Thymus (tissue), 14 donors: Measurements from ENCODE around the gene IFNA5. TPM values are rescaled to one million over a fixed set of nuclear protein-coding genes. Genes with fewer than 3 reads are reported as not detected.

Experiments
- DNase-seq, 9 donors: peaks; one replicate each; pipeline ENCODE4 v3.0.0-alpha.2; 2013; ENCODE audit warnings: low spot score in 9 of 9, low read depth in 6 of 9, missing footprints in 1 of 9
- H3K27ac ChIP-seq, 2 donors: one replicate each; pipeline ENCODE4 v1.5.1; 2013; ENCODE audit warnings: control low read depth in 1 of 2, low read depth in 1 of 2, low read length in 1 of 2, mild to moderate bottlenecking in 1 of 2, moderate library complexity in 1 of 2
- H3K27me3 ChIP-seq, 2 donors: one replicate each; pipeline ENCODE4 v1.5.1; 2013; ENCODE audit warnings: low read length in 1 of 2; ENCODE audit not compliant: control insufficient read depth in 2 of 2, insufficient read depth in 1 of 2
- H3K36me3 ChIP-seq, 2 donors: one replicate each; pipeline ENCODE4 v1.5.1; 2013; ENCODE audit warnings: low read length in 1 of 2, mild to moderate bottlenecking in 1 of 2, moderate library complexity in 1 of 2; ENCODE audit not compliant: control insufficient read depth in 2 of 2, insufficient read depth in 2 of 2
- H3K4me1 ChIP-seq, 2 donors: one replicate each; pipeline ENCODE4 v1.5.1; 2013; ENCODE audit warnings: low read length in 2 of 2; ENCODE audit not compliant: control insufficient read depth in 2 of 2, insufficient read depth in 2 of 2
- H3K4me3 ChIP-seq, 2 donors: one replicate each; pipeline ENCODE4 v1.5.1; 2013; ENCODE audit warnings: low read length in 2 of 2, control low read depth in 1 of 2, mild to moderate bottlenecking in 1 of 2
- H3K9me3 ChIP-seq, 2 donors: one replicate each; pipeline ENCODE4 v1.5.1; 2013; ENCODE audit warnings: low read length in 1 of 2, mild to moderate bottlenecking in 1 of 2; ENCODE audit not compliant: control insufficient read depth in 2 of 2, insufficient read depth in 1 of 2
- WGBS: extraction: QIAGEN DNeasy Blood & Tissue Kit; methylation state at CpG from one replicate; pipeline ENCODE4 v1.1.7; 2013; 5-methylcytosine and 5-hydroxymethylcytosine counted together
- long read RNA-seq, 10 donors: transcript quantifications; one replicate each; lab custom pipeline, GENCODE V29; 2026
- polyA plus RNA-seq: library from polyadenylated mRNA; stranded (reverse); fragments of 200-250 nt; gene quantifications from one replicate; pipeline ENCODE4 v1.2.3, GENCODE V29; 2013
- total RNA-seq: library from RNA; stranded (reverse); fragments of 120-200 nt; gene quantifications from one replicate; pipeline ENCODE4 v1.2.4, GENCODE V29; 2013
- donor health status: healthy.

Gene IFNA5
- total RNA-seq = not detected
- not detected for polyA plus RNA-seq
- long read RNA-seq, donor 1 = 0 reads
- long read RNA-seq, donor 2 = 0 reads
- long read RNA-seq, donor 3 = 0 reads
- long read RNA-seq, donor 4 = 0 reads
- long read RNA-seq, donor 5 = 0 reads
- long read RNA-seq, donor 6 = 0 reads
- long read RNA-seq, donor 7 = 0 reads
- long read RNA-seq, donor 8 = 0 reads
- long read RNA-seq, donor 9 = 0 reads
- long read RNA-seq, donor 10 = 0 reads

- no peaks in the 10 kb centered on the region for H3K9me3 ChIP-seq
- WGBS = 95% methylated on average over 2 of the region's 2 CpGs
- no peaks in the 10 kb centered on the region for H3K27me3 ChIP-seq
- no peak within 1 kb of the TSS for H3K27ac ChIP-seq
- no peak for DNase-seq
- no peaks in the 10 kb centered on the region for H3K4me1 ChIP-seq
- no peak within 1 kb of the TSS for H3K4me3 ChIP-seq
- no peaks in the 10 kb centered on the region for H3K36me3 ChIP-seq
Measured at GRCh38 chr9:21305213-21305612, at the start of gene IFNA5. TSS of gene IFNA5 (minus strand) at chr9:21305313. CDS start at chr9:21305256, 57 bp downstream.

- H3K27ac ChIP-seq = no peak within 1 kb of the TSS
- no peak for DNase-seq
- 97% methylated on average over 1 of the region's 1 CpG for WGBS
- no peaks in the 10 kb centered on the region for H3K4me1 ChIP-seq
- H3K36me3 ChIP-seq = no peaks in the 10 kb centered on the region
- no peak within 1 kb of the TSS for H3K4me3 ChIP-seq
- no peaks in the 10 kb centered on the region for H3K9me3 ChIP-seq
- H3K27me3 ChIP-seq = no peaks in the 10 kb centered on the region
Measured at GRCh38 chr9:21350787-21351186, 45.7 kb upstream of the IFNA5 start, which contains the start of gene IFNA6. TSS of gene IFNA6 (minus strand) at chr9:21350887. CDS start at chr9:21350887, 0 bp downstream.

- no peaks in the 10 kb centered on the region for H3K9me3 ChIP-seq
- 94% methylated on average over 3 of the region's 3 CpGs for WGBS
- H3K4me1 ChIP-seq = no peaks in the 10 kb centered on the region
- H3K27ac ChIP-seq = no peak overlapping the region
- no peak overlapping the region for H3K4me3 ChIP-seq
- H3K27me3 ChIP-seq = no peaks in the 10 kb centered on the region
- no peaks in the 10 kb centered on the region for H3K36me3 ChIP-seq
- DNase-seq = no peak
Measured at GRCh38 chr9:21348430-21348970, 43.4 kb upstream of the IFNA5 start.

- H3K27me3 ChIP-seq = no peaks in the 10 kb centered on the region
- 98% methylated on average over 4 of the region's 4 CpGs for WGBS
Measured at GRCh38 chr9:21340735-21341134, 35.6 kb upstream of the IFNA5 start.

GRCh38 chr9:21336457-21336856 is 31.3 kb upstream of the IFNA5 start:
- H3K36me3 ChIP-seq = peaks cover 0 to 8% of the 10 kb centered on the region in 2 donors
- no peaks in the 10 kb centered on the region for H3K9me3 ChIP-seq
- H3K4me3 ChIP-seq = no peak overlapping the region
- H3K27me3 ChIP-seq = no peaks in the 10 kb centered on the region
- H3K4me1 ChIP-seq = peaks cover 13 to 14% of the 10 kb centered on the region in 2 donors
- no peak for DNase-seq
- no peak overlapping the region for H3K27ac ChIP-seq

More at GRCh38 chr9:21340735-21341134, 35.6 kb upstream of the IFNA5 start:
- Histone ChIP-seq H3K9me3 (no peaks in the 10 kb centered on the region), H3K4me3 (no peak overlapping the region), H3K4me1 (no peaks in the 10 kb centered on the region), H3K27ac (no peak overlapping the region), H3K36me3 (no peaks in the 10 kb centered on the region)
- no peak for DNase-seq

- Histone ChIP-seq H3K9me3 (no peaks in the 10 kb centered on the region), H3K27me3 (no peaks in the 10 kb centered on the region), H3K4me1 (peaks cover 13 to 14% of the 10 kb centered on the region in 2 donors), H3K36me3 (peaks cover 0 to 8% of the 10 kb centered on the region in 2 donors), H3K27ac (peak within 1 kb of the TSS; percentile 91 to 96), H3K4me3 (peak within 1 kb of the TSS; percentile 92 to 99)
- WGBS = under 1% methylated on average over 55 of the region's 55 CpGs
- DNase-seq = peak; percentile 73 to 93 (median 85)
Measured at GRCh38 chr9:21334701-21335632, 29.9 kb upstream of the IFNA5 start, which contains the start of gene KLHL9. TSS of gene KLHL9 (minus strand) at chr9:21335404. CDS start at chr9:21334859, 545 bp downstream.

- no peaks in the 10 kb centered on the region for H3K27me3 ChIP-seq
- peaks cover 0 to 8% of the 10 kb centered on the region in 2 donors for H3K36me3 ChIP-seq
- H3K4me1 ChIP-seq = peaks cover 13 to 14% of the 10 kb centered on the region in 2 donors
- no peak overlapping the region for H3K4me3 ChIP-seq
- no peak for DNase-seq
- 98% methylated on average over 2 of the region's 2 CpGs for WGBS
- H3K27ac ChIP-seq = no peak overlapping the region
- H3K9me3 ChIP-seq = no peaks in the 10 kb centered on the region
Measured at GRCh38 chr9:21333226-21333625, 28.1 kb upstream of the IFNA5 start.

- WGBS = 85% methylated on average over 5 of the region's 5 CpGs
- no peak for DNase-seq
- no peak overlapping the region for H3K4me3 ChIP-seq
- no peaks in the 10 kb centered on the region for H3K27me3 ChIP-seq
- no peaks in the 10 kb centered on the region for H3K9me3 ChIP-seq
- H3K36me3 ChIP-seq = peaks cover 0 to 8% of the 10 kb centered on the region in 2 donors
- H3K27ac ChIP-seq = no peak overlapping the region
- H3K4me1 ChIP-seq = peaks cover 13 to 14% of the 10 kb centered on the region in 2 donors
Measured at GRCh38 chr9:21331676-21332402, 26.7 kb upstream of the IFNA5 start.
